IMR-90 (cell line): Measurements from ENCODE around the gene SLIT3. TPM values are rescaled to one million over a fixed set of nuclear protein-coding genes. Genes with fewer than 3 reads are reported as not detected.

Source experiments
- ATAC-seq: fragments of 200-7000 bp; cut with Tn5 transposase; 2 replicates; pipeline ENCODE4 v1.9.1; 2020; ENCODE audit warnings: low read depth, mild to moderate bottlenecking, moderate library complexity
- BruUV-seq: library from RNA; stranded (reverse); fragments of 400-500 nt; replicated peaks from 2 replicates; lab custom pipeline; 2021; lab: Mats Ljungman, UMichigan
- CTCF ChIA-PET: fragments of 300-600 bp; formaldehyde crosslinking; extraction: SDS; loops from one replicate; lab custom pipeline; 2021; ENCODE audit warnings: antibody characterized with exemption; lab: Yijun Ruan, JAX
- POLR2A ChIA-PET: fragments of 300-600 bp; sonication (Branson Sonifier 250); formaldehyde crosslinking; loops from one replicate; lab custom pipeline; 2022; ENCODE audit warnings: antibody characterized with exemption; ENCODE audit not compliant: unreplicated experiment; lab: Charles Lee
- DNase-seq: peaks from one replicate; pipeline ENCODE4 v3.0.0; 2013
- H2AFZ ChIP-seq: replicated peaks from 2 replicates; pipeline ENCODE3; 2013; ENCODE audit warnings: low read length, mild to moderate bottlenecking; ENCODE audit not compliant: poor library complexity
- H2AK5ac ChIP-seq: 2 replicates; pipeline ENCODE4 v1.6.1; 2013; ENCODE audit warnings: low read depth, low read length, inconsistent platforms
- H2AK9ac ChIP-seq: replicated peaks from 2 replicates; pipeline ENCODE3; 2013; ENCODE audit warnings: mild to moderate bottlenecking, low read depth, low read length, moderate library complexity; ENCODE audit not compliant: poor library complexity
- H2BK120ac ChIP-seq: 2 replicates; pipeline ENCODE4 v1.6.1; 2013; ENCODE audit warnings: low read depth, low read length, inconsistent platforms
- H2BK15ac ChIP-seq: 3 replicates; pipeline ENCODE4 v1.6.1; 2013; ENCODE audit warnings: low read depth, low read length, inconsistent platforms
- H2BK20ac ChIP-seq: 2 replicates; pipeline ENCODE4 v1.6.1; 2013; ENCODE audit warnings: low read depth, mild to moderate bottlenecking, inconsistent platforms, low read length, moderate library complexity
- H2BK5ac ChIP-seq: 2 replicates; pipeline ENCODE4 v1.6.1; 2013; ENCODE audit warnings: mild to moderate bottlenecking, low read depth, low read length, inconsistent platforms; ENCODE audit not compliant: poor library complexity, severe bottlenecking
- H3K14ac ChIP-seq: replicated peaks from 2 replicates; pipeline ENCODE4 v1.6.1; 2013; ENCODE audit warnings: low read depth, low read length, inconsistent platforms
- H3K18ac ChIP-seq: 2 replicates; pipeline ENCODE4 v1.6.1; 2013; ENCODE audit warnings: low read depth, low read length, control low read depth
- H3K23ac ChIP-seq: 2 replicates; pipeline ENCODE4 v1.6.1; 2013; ENCODE audit warnings: low read depth, low read length, inconsistent platforms
- H3K27ac ChIP-seq: 2 replicates; pipeline ENCODE4 v1.5.1; 2013; ENCODE audit warnings: mild to moderate bottlenecking, control low read depth, low read length; ENCODE audit not compliant: insufficient read depth
- H3K27me3 ChIP-seq: 2 replicates; pipeline ENCODE4 v1.6.1; 2013; ENCODE audit warnings: low read length; ENCODE audit not compliant: control insufficient read depth, insufficient read depth
- H3K36me3 ChIP-seq: 2 replicates; pipeline ENCODE4 v1.6.1; 2013; ENCODE audit warnings: low read length, mixed read lengths; ENCODE audit not compliant: control insufficient read depth, insufficient read depth
- H3K4ac ChIP-seq: 2 replicates; pipeline ENCODE4 v1.6.1; 2013; ENCODE audit warnings: low read depth, low read length, inconsistent platforms
- H3K4me1 ChIP-seq: 2 replicates; pipeline ENCODE4 v1.6.1; 2013; ENCODE audit warnings: low read length, mixed read lengths; ENCODE audit not compliant: control insufficient read depth, insufficient read depth
- H3K4me2 ChIP-seq: 2 replicates; pipeline ENCODE4 v1.6.1; 2013; ENCODE audit warnings: low read depth, mild to moderate bottlenecking, control low read depth, low read length, moderate library complexity
- H3K4me3 ChIP-seq: 2 replicates; pipeline ENCODE4 v1.5.1; 2013; ENCODE audit warnings: low read depth, mild to moderate bottlenecking, control low read depth, low read length, moderate library complexity; ENCODE audit not compliant: insufficient read depth
- H3K56ac ChIP-seq: 2 replicates; pipeline ENCODE4 v1.6.1; 2013; ENCODE audit warnings: low read length, inconsistent platforms; ENCODE audit not compliant: insufficient read depth; ENCODE audit errors: extremely low read depth
- H3K79me1 ChIP-seq, 2 experiments: 2 replicates each; pipeline ENCODE4 v1.6.1; 2013; ENCODE audit warnings: low read length in 2 of 2, inconsistent platforms in 1 of 2, low read depth in 1 of 2
- H3K9ac ChIP-seq: 2 replicates; pipeline ENCODE4 v1.6.1; 2013; ENCODE audit warnings: low read depth, low read length, control low read depth
- H3K9me1 ChIP-seq: 2 replicates; pipeline ENCODE4 v1.6.1; 2013; ENCODE audit warnings: low read length, inconsistent platforms; ENCODE audit not compliant: insufficient read depth
- H3K9me3 ChIP-seq: 2 replicates; pipeline ENCODE4 v1.6.1; 2013; ENCODE audit warnings: low read length; ENCODE audit not compliant: control insufficient read depth, insufficient read depth
- H4K20me1 ChIP-seq: 2 replicates; pipeline ENCODE4 v1.6.1; 2013; ENCODE audit warnings: low read length, inconsistent platforms; ENCODE audit not compliant: insufficient read depth
- H4K5ac ChIP-seq: 2 replicates; pipeline ENCODE4 v1.6.1; 2013; ENCODE audit warnings: mild to moderate bottlenecking, low read depth, low read length, control low read depth
- H4K8ac ChIP-seq, 2 experiments: 2 replicates each; pipeline ENCODE4 v1.6.1; 2013; ENCODE audit warnings: low read depth in 2 of 2, low read length in 2 of 2, control low read depth in 1 of 2, inconsistent platforms in 1 of 2
- H4K91ac ChIP-seq: 2 replicates; pipeline ENCODE4 v1.6.1; 2013; ENCODE audit warnings: low read depth, low read length, inconsistent platforms; ENCODE audit not compliant: insufficient read depth
- POLR2A ChIP-seq: IDR thresholded peaks from 2 replicates; pipeline ENCODE4 v1.6.1; 2012; ENCODE audit warnings: mild to moderate bottlenecking, low read depth, low read length
- SMC3 ChIP-seq: fragments of 150-350 bp; IDR thresholded peaks from 2 replicates; pipeline ENCODE4 v1.6.1; 2016; ENCODE audit warnings: low read depth, mild to moderate bottlenecking, antibody characterized with exemption, low read length, moderate library complexity
- WGBS, 2 experiments: methylation state at CpG; one replicate each; pipeline versions ENCODE4 v1.1.5 to v1.1.7; 2013; ENCODE audit warnings: missing lambda C conversion rate in 2 of 2; ENCODE audit not compliant: insufficient read length in 1 of 2; ENCODE audit errors: extremely low coverage in 2 of 2; 5-methylcytosine and 5-hydroxymethylcytosine counted together
- dilution Hi-C: fragments of 300-500 bp; cut with HindIII; formaldehyde crosslinking; loops from one replicate; pipeline ENCODE4 v1.14.3; 2018; ENCODE audit warnings: low sequenced_read_pairs; ENCODE audit not compliant: unreplicated experiment
- in situ Hi-C: fragments of 300-500 bp; cut with MboI; formaldehyde crosslinking; loops from 3 replicates; pipeline ENCODE4 v1.14.3; 2019; ENCODE audit warnings: low sequenced_read_pairs, inconsistent platforms, mixed read lengths
- intact Hi-C: fragments of 100-400 bp; cut with micrococcal nuclease; formaldehyde crosslinking; loops from 2 replicates; pipeline ENCODE4 v1.10.0; 2022
- polyA plus RNA-seq, 3 experiments: library from polyadenylated mRNA; depleted of rRNA; stranded (reverse); fragments of >200 nt; gene quantifications; 2 replicates each; pipeline ENCODE4 v1.2.3, GENCODE V29; 2012; ENCODE audit warnings: low replicate concordance in 1 of 3
- total RNA-seq: library from RNA; depleted of rRNA; stranded (reverse); fragments of >200 nt; gene quantifications from 2 replicates; pipeline ENCODE4 v1.2.3, GENCODE V29; 2012
- TF ChIP-seq, protein P1 (sequence below): fragments of 150-350 bp; IDR thresholded peaks from 2 replicates; pipeline ENCODE4 v1.6.1; 2016; ENCODE audit warnings: low read depth, mild to moderate bottlenecking, low read length, moderate library complexity, borderline replicate concordance

Gene SLIT3
- total and polyA plus RNA-seq, 2 of the 4 experiments (the other 2 are of a cell fraction) = 0.18 to 0.50 TPM

DNA sequence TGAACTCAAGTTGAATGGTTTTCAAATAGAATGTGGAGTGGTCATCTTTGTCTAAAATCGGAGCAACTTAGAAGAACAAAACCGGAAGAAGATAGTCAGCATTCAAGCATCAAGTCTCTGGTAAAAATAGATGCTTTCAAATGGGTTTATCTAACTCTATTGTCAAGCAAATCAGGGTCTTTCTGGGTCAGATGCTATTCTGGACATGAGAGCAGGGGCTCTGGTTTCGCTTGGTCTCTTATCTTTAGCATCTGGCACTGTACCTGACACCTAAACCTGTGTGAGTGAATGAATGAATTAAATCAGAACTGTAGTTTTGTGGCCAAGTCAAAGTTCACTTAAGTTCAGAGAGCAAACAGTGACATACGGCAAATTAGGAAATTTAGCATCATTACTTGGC lies 173.5 kb downstream of the SLIT3 start:
- dilution Hi-C loops = no loop called here
- Histone ChIP-seq H3K27ac (no peak overlapping the region), H2BK20ac (no peak overlapping the region), H2BK5ac (no peak overlapping the region), H2BK15ac (no peak overlapping the region), H3K4me2 (no peak overlapping the region), H3K9me1 (no peaks in the 10 kb centered on the region), H3K9me3 (peaks cover 4% of the 10 kb centered on the region; the same call in 1 of the 2 replicates), H3K9ac (no peak overlapping the region), H4K8ac (no peak overlapping the region), H3K36me3 (no peaks in the 10 kb centered on the region), H3K14ac (no peak overlapping the region), H3K56ac (no peak overlapping the region), H3K18ac (no peak overlapping the region), H2AK9ac (no peak overlapping the region), H3K4ac (no peak overlapping the region), H3K79me1 (no peaks in the 10 kb centered on the region), H4K20me1 (no peaks in the 10 kb centered on the region), H3K4me3 (no peak overlapping the region), H3K27me3 (no peaks in the 10 kb centered on the region), H2AFZ (no peak overlapping the region), H2BK120ac (no peak overlapping the region), H3K23ac (no peak overlapping the region), H2AK5ac (no peak overlapping the region), H4K5ac (no peak overlapping the region), H4K91ac (no peak overlapping the region), H3K4me1 (no peaks in the 10 kb centered on the region)
- CTCF ChIA-PET = no interaction called here
- POLR2A ChIA-PET = no interaction called here
- no peak for DNase-seq
- whole genome bisulfite sequencing, 2 experiments = 20% methylated on average over 1 of the region's 4 CpGs; no CpG with 5 or more reads in 1 of the 2 experiments
- intact Hi-C loops = no loop called here
- no peak for TF ChIP-seq SMC3
- TF ChIP-seq, protein P1, sequence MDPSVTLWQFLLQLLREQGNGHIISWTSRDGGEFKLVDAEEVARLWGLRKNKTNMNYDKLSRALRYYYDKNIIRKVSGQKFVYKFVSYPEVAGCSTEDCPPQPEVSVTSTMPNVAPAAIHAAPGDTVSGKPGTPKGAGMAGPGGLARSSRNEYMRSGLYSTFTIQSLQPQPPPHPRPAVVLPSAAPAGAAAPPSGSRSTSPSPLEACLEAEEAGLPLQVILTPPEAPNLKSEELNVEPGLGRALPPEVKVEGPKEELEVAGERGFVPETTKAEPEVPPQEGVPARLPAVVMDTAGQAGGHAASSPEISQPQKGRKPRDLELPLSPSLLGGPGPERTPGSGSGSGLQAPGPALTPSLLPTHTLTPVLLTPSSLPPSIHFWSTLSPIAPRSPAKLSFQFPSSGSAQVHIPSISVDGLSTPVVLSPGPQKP = no peak
- no peak for TF ChIP-seq POLR2A
- in situ Hi-C loops = no loop called here
- no peak for ATAC-seq
- BruUV-seq = no TSS peak
